Measurements from ENCODE around the gene B4GALT5. TPM values are rescaled to one million over a fixed set of nuclear protein-coding genes. Genes with fewer than 3 reads are reported as not detected.

The B4GALT5 gene
- total RNA-seq, 4 donors from 2014 or later, result 13.5 to 59.0 (median 25.0) TPM

GRCh38 chr20:49700411-49701185 is 13.1 kb downstream of the B4GALT5 start:
- Histone ChIP-seq H3K27ac (peak overlapping the region in 1 of 2 donors; percentile 45), H3K36me3 (no peaks in the 10 kb centered on the region), H3K4me1 (peaks cover 0 to 7% of the 10 kb centered on the region in 2 donors), H3K27me3 (no peaks in the 10 kb centered on the region), H3K4me3 (no peak overlapping the region), H3K9me3 (no peaks in the 10 kb centered on the region)
- intact Hi-C loops (cut with DNase I; ENCODE audit: low total_unique reads), result no loop called here
- TF ChIP-seq POLR2A (IDR thresholded peaks at IDR 0.05), result no peak
- TF ChIP-seq, protein P1, sequence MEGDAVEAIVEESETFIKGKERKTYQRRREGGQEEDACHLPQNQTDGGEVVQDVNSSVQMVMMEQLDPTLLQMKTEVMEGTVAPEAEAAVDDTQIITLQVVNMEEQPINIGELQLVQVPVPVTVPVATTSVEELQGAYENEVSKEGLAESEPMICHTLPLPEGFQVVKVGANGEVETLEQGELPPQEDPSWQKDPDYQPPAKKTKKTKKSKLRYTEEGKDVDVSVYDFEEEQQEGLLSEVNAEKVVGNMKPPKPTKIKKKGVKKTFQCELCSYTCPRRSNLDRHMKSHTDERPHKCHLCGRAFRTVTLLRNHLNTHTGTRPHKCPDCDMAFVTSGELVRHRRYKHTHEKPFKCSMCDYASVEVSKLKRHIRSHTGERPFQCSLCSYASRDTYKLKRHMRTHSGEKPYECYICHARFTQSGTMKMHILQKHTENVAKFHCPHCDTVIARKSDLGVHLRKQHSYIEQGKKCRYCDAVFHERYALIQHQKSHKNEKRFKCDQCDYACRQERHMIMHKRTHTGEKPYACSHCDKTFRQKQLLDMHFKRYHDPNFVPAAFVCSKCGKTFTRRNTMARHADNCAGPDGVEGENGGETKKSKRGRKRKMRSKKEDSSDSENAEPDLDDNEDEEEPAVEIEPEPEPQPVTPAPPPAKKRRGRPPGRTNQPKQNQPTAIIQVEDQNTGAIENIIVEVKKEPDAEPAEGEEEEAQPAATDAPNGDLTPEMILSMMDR (IDR thresholded peaks at IDR 0.05), result no peak
- no peak for DNase-seq

DNA sequence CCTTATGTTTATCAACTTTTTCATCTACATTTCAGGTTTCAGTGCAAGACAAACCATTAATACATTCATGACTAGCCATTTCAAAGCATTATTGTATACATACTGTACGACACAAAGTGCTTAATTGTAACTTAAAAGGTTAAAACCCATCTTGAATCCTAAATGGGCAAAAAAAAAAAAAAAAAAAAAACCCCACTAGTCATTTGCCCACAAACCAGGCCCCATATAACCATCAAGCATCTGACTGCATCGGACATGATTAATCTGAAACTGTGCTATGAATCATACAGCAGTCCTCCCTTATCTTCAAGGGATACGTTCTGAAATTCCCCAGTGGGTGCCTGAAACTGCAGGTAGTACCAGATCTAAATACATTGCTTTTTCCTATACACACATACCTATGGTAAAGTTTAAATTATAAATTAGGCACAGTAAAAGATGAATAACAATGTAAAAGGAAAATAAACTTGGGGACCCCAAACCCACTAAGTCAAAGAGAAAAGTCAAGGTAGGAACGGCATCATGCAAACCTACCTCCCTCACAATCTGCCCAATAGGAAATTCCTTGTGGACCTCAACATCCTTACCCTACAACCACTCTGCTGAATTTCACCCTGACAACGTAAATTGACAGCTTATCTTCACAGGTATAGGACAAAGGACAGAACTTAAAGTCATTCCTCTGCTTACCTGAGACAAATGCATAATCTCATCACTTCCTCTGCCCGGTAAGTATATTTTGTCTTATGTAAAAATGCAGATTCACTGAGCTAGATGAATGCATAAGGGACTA is 14.3 kb downstream of the B4GALT5 start:
- Histone ChIP-seq H3K27ac (no peak overlapping the region), H3K4me1 (peaks cover 0 to 3% of the 10 kb centered on the region in 2 donors), H3K9me3 (no peaks in the 10 kb centered on the region), H3K36me3 (no peaks in the 10 kb centered on the region), H3K27me3 (no peaks in the 10 kb centered on the region), H3K4me3 (no peak overlapping the region)
- DNase-seq, result no peak
- intact Hi-C loops (cut with DNase I; ENCODE audit: low total_unique reads), result no loop called here
- TF ChIP-seq, protein P1 (IDR thresholded peaks at IDR 0.05), result no peak
- no peak for TF ChIP-seq POLR2A (IDR thresholded peaks at IDR 0.05)

DNA sequence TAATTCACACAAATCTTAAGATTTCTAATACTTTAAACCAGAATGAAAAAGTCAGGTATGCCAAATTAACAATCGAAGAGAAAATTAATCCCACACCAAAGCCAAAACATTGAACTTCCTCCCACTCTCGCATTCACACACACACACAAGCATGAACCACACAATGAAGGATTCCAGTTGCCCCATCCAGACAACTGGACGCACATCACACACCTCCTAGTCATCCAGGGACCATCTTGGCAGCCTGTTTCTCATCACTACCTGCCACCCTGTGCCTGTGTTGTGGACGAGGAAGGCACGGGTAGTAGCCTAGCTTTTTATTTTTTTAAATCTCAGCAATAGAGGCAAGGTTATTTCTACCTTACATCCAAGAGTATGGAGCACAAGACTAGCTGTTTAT is 15.2 kb downstream of the B4GALT5 start:
- H3K9me3 ChIP-seq, result no peaks in the 10 kb centered on the region
- no peak for TF ChIP-seq POLR2A (IDR thresholded peaks at IDR 0.05)
- TF ChIP-seq, protein P1 (IDR thresholded peaks at IDR 0.05), result no peak
- no peak overlapping the region for H3K4me3 ChIP-seq
- intact Hi-C loops (cut with DNase I; ENCODE audit: low total_unique reads), result no loop called here
- H3K4me1 ChIP-seq, result peaks cover 0 to 3% of the 10 kb centered on the region in 2 donors
- no peak overlapping the region for H3K27ac ChIP-seq
- DNase-seq, result no peak
- H3K36me3 ChIP-seq, result no peaks in the 10 kb centered on the region
- H3K27me3 ChIP-seq, result no peaks in the 10 kb centered on the region

- intact Hi-C loops (cut with DNase I; ENCODE audit: low total_unique reads), result no loop called here
- Histone ChIP-seq H3K9me3 (no peaks in the 10 kb centered on the region), H3K36me3 (no peaks in the 10 kb centered on the region), H3K4me3 (no peak overlapping the region), H3K27me3 (no peaks in the 10 kb centered on the region), H3K27ac (no peak overlapping the region), H3K4me1 (peaks cover 0 to 3% of the 10 kb centered on the region in 2 donors)
- TF ChIP-seq, protein P1 (IDR thresholded peaks at IDR 0.05), result no peak
- no peak for TF ChIP-seq POLR2A (IDR thresholded peaks at IDR 0.05)
- DNase-seq, result no peak
Observed at GRCh38 chr20:49697071-49697470, 16.6 kb downstream of the B4GALT5 start.

DNA sequence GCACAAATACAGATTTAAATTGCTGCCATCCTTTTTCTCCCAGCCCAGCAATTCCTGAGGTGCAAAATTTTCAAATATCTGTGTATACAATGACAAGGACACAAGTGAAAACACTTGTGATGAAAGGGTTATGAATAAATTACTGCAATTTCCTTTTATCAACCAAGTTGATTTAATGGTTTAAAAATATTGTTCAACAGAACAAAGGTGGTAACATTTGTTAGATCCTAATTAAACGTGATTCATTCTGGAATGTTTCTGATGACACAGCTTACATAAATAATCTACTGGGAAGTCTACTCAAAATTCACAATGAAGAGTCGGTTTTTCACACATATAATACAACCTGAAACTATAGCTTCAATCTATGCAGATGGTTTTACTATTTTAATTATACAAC is 17.1 kb downstream of the B4GALT5 start:
- intact Hi-C loops (cut with DNase I; ENCODE audit: low total_unique reads), result no loop called here
- TF ChIP-seq POLR2A (IDR thresholded peaks at IDR 0.05), result no peak
- TF ChIP-seq, protein P1 (IDR thresholded peaks at IDR 0.05), result no peak

More for the DNA sequence above, 17.1 kb downstream of the B4GALT5 start:
- no peak for DNase-seq
- Histone ChIP-seq H3K27me3 (no peaks in the 10 kb centered on the region), H3K36me3 (no peaks in the 10 kb centered on the region), H3K4me3 (no peak overlapping the region), H3K27ac (no peak overlapping the region), H3K9me3 (no peaks in the 10 kb centered on the region), H3K4me1 (peaks cover 0 to 7% of the 10 kb centered on the region in 2 donors)
